Superior temporal gyrus (tissue), 1 donor: ENCODE data around the gene MYL9.

Source experiments
- DNase-seq: peaks from one replicate; pipeline ENCODE4 v3.0.0-alpha.2; 2016; ENCODE audit errors: extremely low spot score

The MYL9 gene

DNA sequence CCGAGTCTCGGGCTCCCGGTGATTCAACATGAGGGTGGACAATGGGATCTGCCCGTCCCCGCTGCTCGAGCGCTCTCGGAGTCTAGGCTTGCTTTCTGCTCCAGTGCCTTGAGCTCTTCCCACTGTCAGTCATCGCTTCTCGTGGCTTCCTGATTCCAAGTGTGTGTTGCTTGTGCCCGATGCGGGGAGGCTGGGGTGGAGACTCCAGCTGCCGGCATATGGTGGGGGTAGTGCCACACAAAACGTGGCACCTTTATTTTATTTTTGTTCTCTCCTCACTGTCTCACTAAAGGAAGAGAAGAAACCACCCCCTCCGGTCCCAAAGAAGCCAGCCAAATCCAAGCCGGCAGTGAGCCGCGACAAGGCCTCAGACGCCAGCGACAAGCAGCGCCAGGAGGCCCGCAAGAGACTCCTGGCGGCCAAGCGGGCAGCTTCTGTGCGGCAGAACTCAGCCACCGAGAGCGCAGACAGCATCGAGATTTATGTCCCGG lies 14.8 kb upstream of the MYL9 start:
- no peak for DNase-seq

DNA sequence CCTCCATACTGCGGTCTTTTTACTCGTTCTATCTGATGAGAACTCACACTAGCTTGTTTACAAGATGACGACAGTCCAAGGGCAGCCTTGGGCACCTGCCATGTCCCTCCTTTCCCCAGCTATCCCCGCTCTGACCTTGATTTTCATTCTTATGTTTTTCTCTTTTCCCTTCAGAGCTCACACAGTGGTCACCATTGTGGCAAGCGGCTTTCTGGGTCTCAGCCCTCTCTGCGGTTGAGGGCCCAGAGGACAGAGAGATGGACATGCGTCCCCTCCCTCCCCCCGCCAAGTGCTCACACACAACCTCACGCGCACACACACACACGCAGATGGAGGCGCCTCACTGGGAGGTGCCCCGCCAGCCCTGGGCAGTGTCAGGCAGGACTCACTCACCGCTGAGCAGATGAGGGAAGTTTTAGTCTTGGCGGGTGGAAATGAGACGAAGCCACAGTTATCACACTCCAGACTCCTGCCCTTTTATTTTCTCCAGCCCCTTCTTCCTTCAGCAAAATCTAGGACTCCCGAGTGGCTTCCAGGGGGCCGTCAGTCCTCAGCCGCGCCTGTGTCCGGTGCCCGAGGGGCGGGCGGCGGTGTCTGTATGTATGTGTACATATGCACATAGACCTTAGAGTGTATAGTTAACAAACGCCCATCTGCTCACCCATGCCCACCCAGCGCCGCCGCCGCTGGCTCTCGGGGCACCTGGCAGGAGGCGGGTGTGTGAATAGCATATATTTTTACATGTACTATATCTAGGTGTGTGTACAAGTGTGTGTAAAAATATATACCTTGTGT lies 13.8 kb upstream of the MYL9 start:
- no peak for DNase-seq

DNA sequence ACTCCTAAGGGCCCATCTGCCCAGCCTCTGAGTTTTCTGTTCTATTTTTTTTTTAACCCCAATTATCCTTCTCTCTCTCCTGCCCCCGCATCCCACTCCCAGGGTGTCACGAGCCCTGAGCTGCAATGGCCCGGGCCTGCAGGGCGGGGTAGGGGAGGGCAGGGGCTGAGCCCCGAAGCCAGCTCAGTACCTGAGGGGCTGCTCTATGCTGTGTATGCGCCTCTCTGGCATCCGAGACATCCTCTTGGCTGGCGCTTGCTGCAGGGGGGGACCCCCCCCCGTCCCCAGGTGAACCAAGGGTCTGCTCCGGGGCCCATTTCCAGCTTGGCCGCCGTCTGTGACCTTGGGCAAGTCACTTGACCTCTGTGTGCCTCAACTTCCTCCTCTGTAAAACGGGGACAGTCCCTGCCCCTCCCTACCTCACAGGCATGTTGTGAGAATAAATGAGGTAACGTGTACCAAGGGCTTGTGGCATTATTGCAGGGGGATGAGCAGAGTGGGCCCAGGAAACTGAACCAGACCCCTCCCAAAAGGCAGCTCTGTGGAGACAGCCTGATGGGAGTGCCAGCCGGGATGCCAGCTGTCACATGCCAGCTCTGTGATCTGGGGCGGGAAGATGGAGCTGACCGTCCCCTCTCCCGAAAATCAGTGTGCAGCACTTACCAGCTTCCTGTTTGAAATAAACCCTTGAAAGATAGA lies 13.0 kb upstream of the MYL9 start:
- DNase-seq, result no peak

DNA sequence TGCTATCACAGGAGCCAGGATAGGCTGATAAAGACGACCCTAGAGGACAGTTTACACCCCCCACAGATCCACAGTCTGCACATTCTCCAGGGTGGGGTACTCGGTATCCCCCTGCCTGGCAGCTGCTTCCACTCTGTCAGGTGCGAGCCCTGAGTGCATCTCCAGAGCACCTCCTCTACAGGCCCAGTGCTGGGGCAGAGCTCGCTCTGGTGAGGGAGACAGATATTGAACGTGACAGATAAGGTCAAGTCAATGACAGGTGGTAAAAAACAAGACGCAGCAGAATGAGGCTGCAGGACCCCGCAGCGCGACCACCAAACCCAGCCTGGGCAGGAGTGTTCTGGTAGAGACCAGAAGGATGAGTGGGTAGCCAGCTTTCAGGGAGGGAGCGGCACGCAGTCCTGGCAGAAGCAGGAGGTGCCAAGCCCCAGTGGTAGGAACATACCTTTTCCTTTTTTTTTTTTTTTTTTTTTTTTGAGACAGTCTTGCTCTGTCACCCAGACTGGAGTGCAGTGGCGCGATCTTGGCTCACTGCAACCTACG lies 12.4 kb upstream of the MYL9 start:
- no peak for DNase-seq

DNA sequence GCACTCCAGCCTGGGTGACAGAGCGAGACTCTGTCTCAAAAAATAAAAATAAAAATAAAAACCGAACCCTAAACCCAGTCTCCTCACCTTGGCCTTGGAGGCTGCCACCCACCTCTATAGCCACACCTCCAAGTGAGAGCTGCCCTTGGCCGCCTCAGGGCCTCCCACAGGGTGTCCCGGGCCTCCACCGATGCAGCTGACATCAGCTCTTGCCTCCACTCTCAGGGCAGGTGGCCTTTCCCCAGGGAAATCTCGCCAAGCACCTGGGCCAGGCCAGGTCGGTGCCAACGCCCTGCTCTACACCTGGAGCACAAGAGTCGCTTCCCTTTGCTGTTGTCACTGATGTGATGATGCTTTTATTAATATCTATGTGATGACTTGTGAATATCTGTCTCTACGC lies 8.9 kb upstream of the MYL9 start:
- no peak for DNase-seq

DNA sequence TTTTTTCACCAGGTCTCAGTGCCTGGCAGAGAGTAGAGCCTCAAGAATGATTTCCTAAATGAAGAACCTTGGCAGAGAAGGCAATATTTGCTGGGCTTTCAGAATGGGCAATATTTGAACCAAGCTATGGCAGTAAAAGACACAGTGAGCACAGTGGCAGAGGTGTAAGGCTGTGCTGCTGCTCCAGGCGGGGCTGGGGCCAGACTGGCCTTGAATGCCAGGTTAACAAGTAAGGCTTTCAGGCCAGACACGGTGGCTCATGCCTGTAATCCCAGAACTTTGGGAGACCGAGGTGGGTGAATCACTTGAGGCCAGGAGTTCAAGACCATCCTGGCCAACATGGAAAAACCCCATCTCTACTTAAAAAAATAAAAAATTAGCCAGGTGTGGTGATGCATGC lies 8.5 kb upstream of the MYL9 start:
- DNase-seq, result no peak

DNA sequence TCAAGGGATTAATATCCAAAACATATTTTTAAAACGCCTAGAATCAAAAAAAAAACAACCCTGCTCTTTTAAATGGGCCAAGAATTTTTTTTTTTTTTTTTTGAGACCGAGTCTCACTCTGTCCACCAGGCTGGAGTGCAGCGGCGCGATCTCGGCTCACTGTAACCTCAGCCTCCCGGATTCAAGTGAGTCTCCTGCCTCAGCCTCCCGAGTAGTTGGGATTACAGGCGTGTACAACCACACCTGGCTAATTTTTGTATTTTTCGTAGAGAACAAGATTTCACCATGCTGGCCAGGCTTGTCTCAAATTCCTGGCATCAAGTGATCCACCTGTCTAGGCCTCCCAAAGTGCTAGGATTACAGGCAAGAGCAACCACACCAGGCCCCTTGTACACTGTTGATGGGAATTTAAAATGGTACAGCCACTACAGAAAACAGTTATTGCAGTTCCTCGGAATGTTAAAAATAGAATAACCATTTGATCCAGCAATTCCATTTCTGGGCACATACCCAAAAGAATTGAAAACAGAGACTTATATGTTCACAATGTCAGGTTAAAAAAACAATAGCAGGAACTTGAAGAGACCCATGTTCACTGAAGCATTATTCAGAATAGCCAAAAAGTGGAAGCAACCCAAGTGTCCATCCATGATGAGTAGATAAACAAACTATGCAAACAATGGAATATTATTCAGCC lies 3.1 kb upstream of the MYL9 start:
- no peak for DNase-seq

DNA sequence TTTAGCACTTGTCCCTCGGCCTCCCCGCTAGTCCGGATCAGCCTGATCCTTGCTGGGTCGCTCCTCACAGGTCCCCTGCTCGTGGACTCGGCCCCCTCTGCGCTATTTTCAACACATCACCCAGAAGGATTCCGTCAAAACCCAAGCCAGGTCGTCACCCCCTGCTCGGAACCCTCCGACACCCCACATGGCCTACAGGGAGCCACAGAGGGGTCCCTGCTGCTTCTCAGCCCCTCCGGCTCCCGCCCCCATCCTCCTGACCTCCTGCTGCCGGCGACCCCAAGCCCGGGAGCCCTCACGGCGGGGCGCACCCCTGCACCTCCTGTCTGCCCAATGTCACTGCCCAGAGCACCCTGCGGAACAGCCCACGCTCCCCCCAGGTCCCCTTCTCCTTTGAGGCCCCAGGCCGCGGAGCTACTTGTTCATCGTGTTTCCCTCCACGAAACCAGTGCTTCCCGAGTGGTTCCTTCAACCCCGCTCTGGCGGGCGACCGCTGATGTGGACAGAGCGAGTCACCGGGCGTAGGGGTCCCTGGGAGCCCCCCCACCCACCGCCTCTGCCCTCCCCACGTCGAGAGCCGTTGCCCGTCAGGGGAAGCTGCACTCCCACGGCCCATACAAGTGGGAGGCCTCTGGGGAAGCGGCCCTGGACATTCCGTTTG lies 638 bp upstream of the MYL9 start:
- no peak for DNase-seq

DNA sequence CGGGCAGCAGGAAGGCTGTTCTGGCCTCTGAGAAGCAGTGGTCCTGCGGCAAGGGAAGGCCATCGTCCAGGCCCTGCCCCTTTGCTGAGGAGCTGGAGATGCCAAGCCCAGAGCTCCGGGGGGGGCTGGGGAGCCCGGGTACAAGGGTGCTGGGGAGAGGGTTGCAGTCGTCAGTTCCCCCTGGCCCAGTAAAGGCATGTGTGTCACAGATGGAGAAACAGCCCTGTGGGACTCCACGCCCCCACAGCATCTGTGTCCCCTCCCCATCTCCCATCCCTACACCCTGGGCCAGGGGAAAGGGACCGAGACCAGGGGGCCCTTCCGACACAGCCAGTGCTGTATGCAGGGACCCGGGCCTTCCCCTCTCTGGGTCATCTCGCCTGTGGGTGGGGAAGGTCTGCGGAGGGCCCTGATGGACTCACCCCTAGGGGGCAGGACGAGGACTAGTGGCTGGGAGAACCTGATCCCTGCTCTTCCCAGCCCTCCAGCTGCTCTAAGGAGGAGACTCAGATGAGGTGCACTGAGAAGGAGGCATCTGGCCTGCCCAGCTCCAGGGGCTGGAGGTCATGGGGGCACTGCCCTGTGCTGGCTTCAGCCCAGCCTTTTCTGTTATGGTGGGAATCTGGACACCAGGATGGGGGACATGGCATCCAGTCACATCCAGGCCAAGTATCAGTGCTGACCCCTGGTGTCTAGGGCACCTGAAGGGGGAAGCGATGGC lies 609 bp downstream of the MYL9 start:
- DNase-seq, result no peak

DNA sequence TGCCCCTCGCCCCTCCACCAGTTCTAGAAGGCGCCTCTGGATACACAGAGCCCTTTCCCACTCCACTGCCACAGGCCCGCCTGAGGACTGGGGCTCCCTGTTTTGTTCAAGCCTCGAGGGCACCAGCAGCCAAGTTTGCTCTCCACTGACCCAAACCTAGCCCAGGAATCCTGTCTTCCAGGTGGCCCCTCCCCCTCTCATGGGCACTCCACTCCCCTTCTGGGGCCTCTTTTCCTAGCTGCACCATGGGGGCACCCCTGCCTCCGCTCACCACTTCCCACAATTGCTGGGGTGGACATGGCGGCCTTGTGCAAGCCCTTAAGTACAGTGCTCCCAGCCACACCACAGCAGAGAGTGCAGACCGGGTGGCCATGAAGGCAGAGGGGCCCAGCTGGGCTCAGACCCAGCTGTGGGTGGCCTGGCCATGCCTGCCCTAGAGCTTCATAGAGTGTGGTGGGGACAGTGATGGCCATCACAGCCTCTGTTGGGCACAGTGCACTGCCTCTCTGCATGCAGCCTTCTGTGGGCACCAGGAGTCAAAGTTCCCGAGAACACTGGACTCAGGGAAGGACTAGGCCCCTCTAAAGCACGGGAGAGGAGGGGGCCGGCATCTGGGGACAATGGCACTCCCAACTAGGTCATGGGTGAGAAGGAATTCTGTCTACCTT lies 1.3 kb downstream of the MYL9 start:
- DNase-seq, result no peak

DNA sequence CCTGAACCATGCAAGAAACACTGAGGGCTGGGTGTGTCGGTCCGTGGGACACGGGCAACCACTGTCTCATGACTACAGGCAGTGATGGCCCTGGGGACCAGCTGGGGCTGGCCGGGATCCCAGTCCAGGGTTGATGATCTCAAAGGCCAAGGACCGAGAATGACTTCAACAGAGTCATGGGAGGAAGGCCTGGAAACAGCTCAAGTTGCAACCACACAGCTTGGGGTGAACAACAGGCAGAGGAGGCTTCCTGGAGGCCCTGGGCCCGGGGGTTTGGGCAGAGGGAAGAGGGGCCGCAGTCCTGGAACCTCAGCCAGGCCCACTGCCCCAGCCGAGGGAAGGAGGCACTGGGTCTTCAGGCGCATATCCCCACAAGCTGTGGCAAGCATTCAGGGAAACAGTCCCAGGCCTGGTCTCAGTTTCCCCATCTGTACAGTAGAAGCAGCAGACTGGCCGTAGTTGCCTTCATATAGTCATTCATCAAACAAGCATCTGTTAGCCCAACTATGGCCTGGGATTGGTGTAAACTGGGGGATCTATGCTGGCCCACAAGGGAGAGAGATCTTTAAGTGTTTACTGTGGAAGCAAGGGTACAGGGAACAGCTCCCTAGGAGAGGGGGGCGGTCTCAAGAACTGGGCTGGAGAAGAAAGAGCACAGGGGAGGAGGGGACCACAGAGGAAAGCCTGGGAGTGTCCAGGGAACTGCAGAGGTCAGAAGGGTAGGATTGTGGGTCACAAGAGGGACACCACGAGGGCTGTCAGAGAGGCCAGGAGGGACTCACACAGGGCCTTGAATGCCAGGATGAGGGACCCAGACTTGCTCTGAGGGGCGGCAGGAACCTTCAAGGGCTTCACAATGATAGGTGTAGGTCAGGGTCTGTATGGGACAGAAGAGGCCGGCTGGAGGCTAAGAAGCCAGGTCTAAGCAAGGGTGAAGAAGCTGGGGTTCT lies 2.1 kb downstream of the MYL9 start:
- no peak for DNase-seq

DNA sequence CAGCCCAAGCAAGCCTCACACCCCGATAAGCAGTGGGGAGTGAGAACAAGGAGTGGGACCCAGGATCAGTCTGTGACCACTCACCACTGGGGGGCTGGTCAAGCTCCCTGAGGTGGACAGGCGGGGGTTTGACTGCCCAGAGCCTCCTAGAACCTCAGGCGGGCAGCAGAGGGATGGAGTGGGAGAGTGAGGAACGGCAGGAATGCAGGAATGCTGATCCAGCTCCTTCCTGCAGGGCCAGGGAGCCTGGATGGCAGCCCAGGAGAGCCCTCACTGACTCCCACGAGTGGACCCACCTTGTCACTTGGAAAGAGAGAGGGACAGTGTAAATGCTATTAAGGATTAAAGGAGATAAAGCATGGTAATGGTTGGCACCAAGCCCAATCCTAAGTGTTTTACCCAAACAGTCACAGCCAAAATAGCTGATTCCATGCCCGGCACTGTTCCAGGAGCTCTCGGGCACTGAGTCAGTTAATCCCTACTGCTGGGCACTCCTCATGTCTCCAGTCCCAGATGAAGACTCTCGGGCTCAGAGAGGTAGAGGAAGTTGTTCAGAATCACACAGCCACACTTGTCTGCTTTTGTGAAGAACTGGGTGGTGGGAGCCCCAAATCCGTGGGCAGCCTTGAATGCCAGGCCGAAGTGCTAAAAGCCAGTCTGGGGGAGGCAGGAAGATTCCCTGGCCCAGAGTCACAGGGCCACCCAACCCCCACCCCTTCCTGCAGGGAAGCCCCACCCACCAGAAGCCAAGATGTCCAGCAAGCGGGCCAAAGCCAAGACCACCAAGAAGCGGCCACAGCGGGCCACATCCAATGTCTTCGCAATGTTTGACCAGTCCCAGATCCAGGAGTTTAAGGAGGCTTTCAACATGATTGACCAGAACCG lies 3.1 kb downstream of the MYL9 start:
- DNase-seq, result no peak

DNA sequence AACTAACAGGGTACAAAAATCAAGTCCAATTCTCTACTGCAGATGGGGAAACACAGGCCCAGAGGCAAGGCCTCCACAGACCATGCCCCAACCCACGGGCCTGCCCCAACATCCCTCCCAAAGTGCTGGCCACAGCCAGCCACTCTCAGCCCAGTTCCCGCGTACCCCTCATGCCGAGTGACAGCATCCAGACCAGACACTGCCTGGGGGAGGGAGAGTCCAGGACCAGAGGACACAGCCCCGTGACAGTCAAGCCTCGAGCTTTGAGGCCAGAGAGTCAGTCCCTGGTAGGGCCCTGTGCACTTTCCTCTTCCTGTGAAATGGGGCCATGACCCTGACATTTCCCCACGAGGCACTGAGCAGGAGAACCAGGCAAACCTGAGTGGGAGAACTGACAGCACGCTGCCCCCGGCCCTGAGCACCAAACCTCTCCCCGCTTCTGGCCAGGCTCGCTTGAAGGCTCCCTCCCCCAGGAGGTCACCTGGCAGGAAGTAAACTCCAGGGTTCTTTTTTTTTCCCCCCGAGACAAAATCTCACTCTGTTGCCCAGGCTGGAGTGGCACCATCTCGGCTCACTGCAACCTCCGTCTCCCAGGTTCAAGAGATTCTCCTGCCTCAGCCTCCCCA lies 4.9 kb downstream of the MYL9 start:
- no peak for DNase-seq

DNA sequence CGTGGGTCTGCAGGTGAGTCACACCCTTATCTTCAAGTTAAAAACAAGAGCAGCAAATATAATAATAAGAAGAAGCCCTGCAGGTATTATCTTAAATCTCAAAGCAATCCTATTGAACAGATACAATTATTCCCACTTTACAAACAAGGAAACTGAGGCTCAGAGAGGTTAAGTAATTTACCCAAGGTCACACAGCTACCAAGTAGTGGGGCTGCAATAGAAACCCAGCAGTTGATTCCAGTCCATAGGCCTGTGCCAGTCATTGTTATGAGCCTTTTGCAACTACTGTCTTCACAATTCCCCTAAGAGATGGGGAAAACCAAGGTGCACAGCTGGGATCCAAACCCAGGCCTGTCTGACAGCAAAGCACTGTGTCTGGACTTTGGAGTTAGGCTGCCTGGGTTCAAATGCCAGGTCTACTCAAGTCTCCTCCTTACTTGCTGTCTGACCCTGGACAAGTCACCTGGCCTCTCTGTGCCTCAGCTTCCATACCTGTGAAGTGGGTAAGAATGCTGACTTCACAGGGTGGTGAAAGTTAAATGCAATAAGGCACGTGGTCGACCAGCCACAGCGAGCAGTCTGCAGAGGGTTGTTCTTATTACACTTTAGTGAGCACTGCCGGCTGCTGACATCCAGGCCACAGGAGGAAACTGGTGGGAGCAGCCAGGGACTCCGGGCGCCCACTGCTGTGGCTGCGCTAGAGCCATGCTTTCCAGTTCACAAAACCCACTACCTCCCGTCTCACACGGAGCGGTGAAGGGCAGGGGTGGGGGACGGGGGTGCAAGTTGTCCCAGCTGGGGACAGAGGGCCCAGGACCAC lies 6.1 kb downstream of the MYL9 start:
- DNase-seq, result no peak

DNA sequence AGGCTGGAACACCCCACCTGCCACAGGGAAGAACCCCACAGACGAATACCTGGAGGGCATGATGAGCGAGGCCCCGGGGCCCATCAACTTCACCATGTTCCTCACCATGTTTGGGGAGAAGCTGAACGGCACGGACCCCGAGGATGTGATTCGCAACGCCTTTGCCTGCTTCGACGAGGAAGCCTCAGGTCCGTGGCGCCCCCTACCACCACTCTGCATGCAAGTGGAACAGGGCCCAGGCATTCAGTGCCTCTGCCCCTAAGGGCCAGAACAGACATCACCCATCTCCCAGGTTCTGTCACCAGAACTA lies 6.6 kb downstream of the MYL9 start:
- DNase-seq, result no peak

DNA sequence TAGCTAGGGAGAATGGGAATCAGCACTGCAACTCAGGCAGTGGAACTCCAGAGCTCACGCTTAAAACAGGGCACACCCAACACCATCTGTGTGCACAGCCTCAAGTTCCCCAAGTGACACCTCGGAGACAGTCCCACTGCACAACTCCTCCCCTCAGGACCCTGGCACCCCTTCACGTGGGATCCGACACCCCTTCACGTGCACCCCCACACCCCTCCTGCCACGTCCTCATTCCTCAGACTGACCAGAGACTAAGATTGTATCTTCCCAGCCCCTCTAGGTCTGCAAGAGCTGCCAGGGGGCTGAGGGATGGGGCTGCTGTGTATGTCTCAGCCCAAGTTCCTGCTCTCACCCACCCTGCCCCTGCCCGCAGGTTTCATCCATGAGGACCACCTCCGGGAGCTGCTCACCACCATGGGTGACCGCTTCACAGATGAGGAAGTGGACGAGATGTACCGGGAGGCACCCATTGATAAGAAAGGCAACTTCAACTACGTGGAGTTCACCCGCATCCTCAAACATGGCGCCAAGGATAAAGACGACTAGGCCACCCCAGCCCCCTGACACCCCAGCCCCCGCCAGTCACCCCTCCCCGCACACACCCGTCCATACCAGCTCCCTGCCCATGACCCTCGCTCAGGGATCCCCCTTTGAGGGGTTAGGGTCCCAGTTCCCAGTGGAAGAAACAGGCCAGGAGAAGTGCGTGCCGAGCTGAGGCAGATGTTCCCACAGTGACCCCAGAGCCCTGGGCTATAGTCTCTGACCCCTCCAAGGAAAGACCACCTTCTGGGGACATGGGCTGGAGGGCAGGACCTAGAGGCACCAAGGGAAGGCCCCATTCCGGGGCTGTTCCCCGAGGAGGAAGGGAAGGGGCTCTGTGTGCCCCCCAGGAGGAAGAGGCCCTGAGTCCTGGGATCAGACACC lies 7.6 kb downstream of the MYL9 start:
- no peak for DNase-seq
